Activated CD8-positive, alpha-beta memory T cell treated with anti-CD3 and anti-CD28 coated beads for 36 hours (primary cell): Measurements from ENCODE around the gene CXCR3. TPM values are rescaled to one million over a fixed set of nuclear protein-coding genes. Genes with fewer than 3 reads are reported as not detected.

ENCODE experiments used
- CTCF ChIA-PET: fragments of 350-600 bp; sonication (Branson Sonifier 250); formaldehyde crosslinking; loops from one replicate; lab custom pipeline; 2021; ENCODE audit warnings: antibody characterized with exemption; lab: Charles Lee
- POLR2A ChIA-PET: fragments of 350-600 bp; sonication (Branson Sonifier 250); formaldehyde crosslinking; loops from one replicate; lab custom pipeline; 2021; ENCODE audit warnings: antibody characterized with exemption; lab: Charles Lee
- total RNA-seq, 2 experiments: library from RNA; stranded (reverse); gene quantifications; one replicate each; pipeline ENCODE4 v1.2.3, GENCODE V29; 2021

CXCR3 gene
- total RNA-seq, 2 experiments from 2014 or later = 60.3 to 63.0 TPM

DNA sequence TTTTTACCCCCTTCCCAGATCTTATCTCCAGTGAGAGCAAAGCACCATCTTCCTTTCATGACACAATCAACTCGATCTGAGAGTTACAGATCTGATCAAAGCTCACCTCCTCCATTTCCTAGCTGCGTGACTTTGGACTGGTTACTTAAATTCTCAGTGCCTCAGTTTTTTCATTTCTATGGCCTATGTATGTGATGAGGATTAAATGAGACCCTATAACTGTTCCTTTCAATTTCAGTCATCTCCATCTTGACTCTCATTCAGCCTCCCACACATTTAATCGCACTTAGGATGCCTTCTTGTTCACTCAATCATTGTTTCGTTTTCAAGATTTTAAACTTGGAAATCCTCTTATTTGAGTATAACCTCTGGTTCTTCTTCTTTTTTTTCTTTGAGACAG lies 20.1 kb upstream of the CXCR3 start:
- POLR2A ChIA-PET = interaction anchor here (0.6 to 2.4 kb wide), 3 partner anchors 13 to 106 kb away, joined by 3 to 6 read pairs (median 4); partner anchors contain the start of genes CXCR3 and OGT
- CTCF ChIA-PET = interaction anchor here (2.1 kb wide), 1 partner anchor 21 kb away, joined by 7 read pairs; no protein-coding TSS in a partner anchor

DNA sequence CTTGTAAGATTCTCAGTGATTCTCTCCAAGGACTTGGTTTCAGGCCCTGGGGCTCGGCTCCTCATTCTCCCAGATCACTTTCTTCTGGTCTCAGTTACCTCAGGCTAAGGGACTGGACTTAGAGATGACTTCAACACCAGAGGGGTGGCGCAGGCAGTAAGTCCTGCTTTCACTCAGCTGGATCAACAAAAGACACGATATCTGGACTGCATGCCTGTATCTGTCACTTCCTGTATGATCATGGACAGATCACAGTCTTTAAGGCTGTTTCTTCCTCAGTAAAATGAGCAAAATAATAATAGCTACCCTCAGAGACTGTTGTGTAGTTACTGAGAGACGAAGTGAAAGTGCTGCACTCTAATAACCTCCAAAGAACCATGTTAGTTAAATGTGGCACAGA lies 19.5 kb upstream of the CXCR3 start:
- POLR2A ChIA-PET = interaction anchor here (1.1 to 2.4 kb wide), 2 partner anchors 20 to 105 kb away, joined by 4 to 6 read pairs; partner anchors contain the start of genes CXCR3 and OGT
- CTCF ChIA-PET = interaction anchor here (2.1 kb wide), 1 partner anchor 21 kb away, joined by 7 read pairs; no protein-coding TSS in a partner anchor

DNA sequence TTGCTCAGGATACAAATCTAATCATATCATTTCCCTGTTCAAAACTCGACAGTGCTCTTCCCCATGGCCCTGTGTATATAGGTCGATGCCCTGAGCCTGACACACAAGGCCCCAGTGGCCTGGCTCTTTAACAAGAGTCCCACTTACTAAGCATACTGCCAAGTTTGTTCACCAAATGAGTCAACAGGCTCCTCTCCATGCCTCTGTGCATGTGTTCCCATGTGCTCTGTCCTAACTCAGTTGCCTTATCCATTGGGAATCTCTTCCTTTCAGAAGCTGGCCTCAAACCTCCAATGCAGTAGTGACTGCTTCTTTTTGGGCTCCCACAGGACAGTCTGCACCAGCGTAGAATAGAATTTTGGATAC lies 18.9 kb upstream of the CXCR3 start:
- CTCF ChIA-PET = interaction anchor here (1.1 to 2.1 kb wide), 2 partner anchors 12 to 20 kb away, joined by 3 to 7 read pairs; no protein-coding TSS in a partner anchor
- POLR2A ChIA-PET = interaction anchor here (2.4 kb wide), 1 partner anchor 19 kb away, joined by 6 read pairs; the partner anchor contains the start of gene CXCR3

DNA sequence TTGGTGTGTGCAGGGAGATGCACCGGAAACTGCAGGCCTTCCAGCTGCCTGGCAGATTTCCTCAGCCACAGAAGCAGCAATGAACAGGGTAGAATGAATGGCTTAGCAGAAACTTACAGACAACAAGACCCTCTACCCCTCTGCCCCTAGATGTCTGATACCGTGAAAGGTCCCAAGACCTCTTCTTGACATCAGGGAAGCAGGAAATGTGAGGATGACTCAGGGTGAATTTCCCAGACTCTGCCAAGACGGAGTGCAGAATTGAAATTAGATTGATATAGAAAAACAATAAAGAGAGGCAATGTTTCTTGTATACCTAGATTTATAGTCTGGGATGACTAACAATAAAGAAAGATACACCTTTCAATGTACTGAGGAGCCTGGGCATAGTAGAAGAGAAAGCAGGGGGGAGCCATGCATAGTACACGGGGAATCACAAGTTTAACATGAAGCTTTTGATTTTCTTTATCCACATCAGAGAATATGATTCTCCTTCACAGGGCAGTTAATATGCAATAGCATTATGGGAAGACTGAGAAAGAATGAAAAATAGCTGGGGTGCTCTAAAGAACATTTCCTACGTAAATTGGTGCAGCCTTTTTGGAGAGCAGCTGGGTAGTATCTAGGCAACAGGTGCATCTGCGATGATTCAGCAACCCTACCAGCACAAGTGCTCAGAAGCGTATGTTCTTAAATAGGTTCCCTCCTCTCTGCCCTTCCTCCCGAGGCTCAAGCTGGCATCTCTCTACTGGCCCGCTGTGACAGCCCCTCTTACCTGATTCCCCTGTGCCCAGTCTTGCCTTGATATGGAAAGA lies 18.3 kb upstream of the CXCR3 start:
- ChIA-PET POLR2A (interaction anchor here (2.4 kb wide), 1 partner anchor 18 kb away, joined by 6 read pairs; the partner anchor contains the start of gene CXCR3), CTCF (interaction anchor here (1.1 kb wide), 1 partner anchor 11 kb away, joined by 3 read pairs; no protein-coding TSS in a partner anchor)

GRCh38 chrX:71634366-71634765 lies 16.1 kb upstream of the CXCR3 start:
- CTCF ChIA-PET = no interaction called here
- POLR2A ChIA-PET = no interaction called here

GRCh38 chrX:71632923-71633657 lies 14.8 kb upstream of the CXCR3 start:
- ChIA-PET POLR2A (no interaction called here), CTCF (interaction anchor here (0.6 to 1.2 kb wide), 2 partner anchors 10 to 213 kb away, joined by 3 to 4 read pairs; no protein-coding TSS in a partner anchor)

DNA sequence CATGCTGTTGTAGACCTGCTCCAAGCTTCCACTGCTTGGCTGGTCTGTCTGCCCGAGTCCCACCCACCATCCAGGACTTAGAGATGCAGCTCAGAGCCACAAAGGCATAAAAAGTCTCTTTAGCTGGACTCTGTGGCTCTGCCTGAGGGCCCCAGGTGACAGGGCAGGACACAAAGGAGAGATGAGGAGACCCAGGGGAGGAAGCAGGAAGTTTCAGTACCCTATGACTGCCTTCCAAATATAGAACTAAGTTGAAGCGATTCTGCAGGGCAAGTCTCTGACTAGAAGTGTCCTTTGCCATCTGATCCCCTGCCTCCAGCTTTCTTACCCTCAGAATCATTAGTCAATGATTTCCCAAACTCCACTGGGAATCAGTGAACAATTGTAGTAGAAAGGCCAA lies 11.2 kb upstream of the CXCR3 start:
- POLR2A ChIA-PET = no interaction called here
- CTCF ChIA-PET = no interaction called here

DNA sequence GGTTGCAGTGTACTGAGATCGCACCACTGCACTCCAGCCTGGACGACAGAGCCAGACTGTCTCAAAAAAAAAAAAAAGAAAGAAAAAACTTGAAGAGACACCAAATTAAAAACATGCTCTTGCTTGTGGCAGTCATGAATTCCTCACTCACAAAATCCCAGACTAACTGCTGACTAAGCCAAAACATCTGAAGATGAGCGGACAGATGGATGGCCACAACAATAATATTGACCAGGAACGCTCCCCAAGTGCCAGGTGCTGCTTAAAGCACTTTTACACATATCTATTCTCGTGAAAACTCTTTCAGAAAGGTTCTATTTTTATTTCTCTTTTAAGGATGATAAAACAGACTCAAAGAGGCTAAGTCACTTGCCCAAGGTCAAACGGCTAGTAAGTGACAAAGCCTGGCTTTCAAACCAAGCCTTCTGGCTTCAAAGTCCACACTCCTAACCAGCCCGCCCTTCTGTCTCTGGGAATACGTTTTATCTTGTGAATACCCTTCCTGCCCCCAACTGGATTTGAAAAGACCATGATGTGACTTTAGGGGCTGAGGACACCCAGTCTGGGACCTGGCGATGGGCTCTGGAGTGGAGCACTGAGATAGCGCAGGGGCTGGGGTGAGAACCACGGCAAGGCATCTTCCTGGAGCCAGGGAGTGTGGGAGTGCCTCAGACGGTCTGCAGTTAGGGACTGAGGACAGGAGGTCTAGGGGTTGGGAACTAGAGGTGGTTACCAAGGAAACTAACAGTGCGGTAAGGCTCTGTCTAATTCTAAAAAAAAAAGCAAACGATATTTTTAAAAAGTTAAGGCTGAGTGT lies 9.5 kb upstream of the CXCR3 start:
- POLR2A ChIA-PET = no interaction called here
- CTCF ChIA-PET = no interaction called here

GRCh38 chrX:71626576-71626975 lies 8.3 kb upstream of the CXCR3 start:
- POLR2A ChIA-PET = no interaction called here
- CTCF ChIA-PET = no interaction called here

DNA sequence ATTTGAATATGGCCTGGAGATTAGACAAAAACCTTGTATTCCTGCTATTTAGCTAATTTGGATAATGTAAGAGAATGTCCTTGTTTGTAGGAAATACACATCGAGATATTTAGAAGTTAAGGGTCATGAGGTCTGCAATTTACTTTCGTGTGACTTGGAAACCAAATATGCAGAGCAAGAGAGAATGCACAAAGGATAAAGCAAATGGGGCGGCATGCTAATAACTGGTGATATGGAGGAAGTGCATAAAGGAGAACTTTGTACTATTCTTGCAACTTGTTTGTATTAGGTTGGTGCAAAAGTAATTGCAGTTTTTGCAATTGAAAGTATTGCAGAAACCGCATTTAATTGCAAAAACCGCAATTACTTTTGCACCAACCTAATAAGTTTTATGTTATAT lies 7.2 kb upstream of the CXCR3 start:
- CTCF ChIA-PET = interaction anchor here (1.2 kb wide), 1 partner anchor 11 kb away, joined by 3 read pairs; no protein-coding TSS in a partner anchor
- POLR2A ChIA-PET = interaction anchor here (0.7 kb wide), 1 partner anchor 13 kb away, joined by 3 read pairs; no protein-coding TSS in a partner anchor

- ChIA-PET CTCF (interaction anchor here (1.5 kb wide), 1 partner anchor 10 kb away, joined by 3 read pairs; no protein-coding TSS in a partner anchor), POLR2A (interaction anchor here (0.6 kb wide), 1 partner anchor 76 kb away, joined by 6 read pairs; no protein-coding TSS in a partner anchor)
Observed at GRCh38 chrX:71623714-71624113, 5.4 kb upstream of the CXCR3 start.

- POLR2A ChIA-PET = interaction anchor here (0.6 kb wide), 1 partner anchor 75 kb away, joined by 6 read pairs; no protein-coding TSS in a partner anchor
Observed at GRCh38 chrX:71622576-71623450, 4.5 kb upstream of the CXCR3 start.

GRCh38 chrX:71622032-71622575 lies 3.8 kb upstream of the CXCR3 start:
- POLR2A ChIA-PET = interaction anchor here (0.7 kb wide), 1 partner anchor 398 kb away, joined by 4 read pairs; no protein-coding TSS in a partner anchor
- CTCF ChIA-PET = interaction anchor here (1.0 to 1.5 kb wide), 2 partner anchors 11 to 79 kb away, joined by 3 read pairs; no protein-coding TSS in a partner anchor

More at GRCh38 chrX:71622576-71623450, 4.5 kb upstream of the CXCR3 start:
- CTCF ChIA-PET = interaction anchor here (0.9 to 1.5 kb wide), 3 partner anchors 11 to 80 kb away, joined by 3 read pairs; no protein-coding TSS in a partner anchor

DNA sequence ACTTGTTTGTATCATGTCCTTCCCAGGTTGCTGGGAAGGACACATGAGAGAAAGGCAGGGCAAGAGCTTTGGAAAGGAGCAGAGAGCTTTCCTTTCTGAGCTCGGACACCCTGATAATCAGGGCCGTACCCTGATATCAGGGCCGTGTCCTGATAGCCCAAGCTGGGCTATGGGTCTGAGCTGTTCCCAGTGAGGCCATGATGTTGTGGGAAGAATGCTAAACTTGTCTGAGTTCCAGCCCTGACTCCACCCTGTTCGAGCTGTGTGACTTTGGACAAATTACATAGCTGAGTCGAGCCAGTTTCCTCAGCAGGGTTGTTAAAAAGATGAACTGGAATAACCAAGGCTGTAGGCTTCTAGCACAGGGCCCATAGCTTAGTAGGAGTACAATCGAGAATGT lies 3.3 kb upstream of the CXCR3 start:
- ChIA-PET CTCF (interaction anchor here (1.3 kb wide), 1 partner anchor 49 kb away, joined by 3 read pairs; no protein-coding TSS in a partner anchor), POLR2A (interaction anchor here (0.7 kb wide), 1 partner anchor 397 kb away, joined by 4 read pairs; no protein-coding TSS in a partner anchor)

DNA sequence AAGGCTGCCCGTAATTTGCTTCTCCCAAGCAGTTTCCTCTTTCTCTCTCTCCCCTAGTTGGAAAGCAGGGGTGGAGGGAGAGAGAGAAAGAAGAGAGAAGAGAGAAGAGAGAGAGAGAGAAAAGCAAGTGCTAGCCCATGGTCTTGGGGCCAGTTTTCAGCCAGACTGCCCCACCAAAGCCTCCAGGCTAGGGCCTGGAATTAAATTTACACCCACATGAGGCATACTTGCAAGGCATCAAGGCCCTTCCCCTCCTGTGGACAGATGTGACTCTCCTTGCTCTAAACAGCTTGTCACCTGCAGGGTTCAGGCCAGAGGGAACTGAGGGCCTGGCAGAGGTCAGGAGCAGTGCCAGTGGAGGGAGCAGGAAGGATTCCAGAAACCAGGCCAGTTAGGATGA lies 1.7 kb upstream of the CXCR3 start:
- POLR2A ChIA-PET = interaction anchor here (4.0 kb wide), 1 partner anchor 87 kb away, joined by 22 read pairs; the partner anchor contains the start of gene OGT
- CTCF ChIA-PET = no interaction called here

GRCh38 chrX:71619193-71619592 lies 882 bp upstream of the CXCR3 start:
- ChIA-PET CTCF (no interaction called here), POLR2A (interaction anchor here (4.0 kb wide), 1 partner anchor 86 kb away, joined by 22 read pairs; the partner anchor contains the start of gene OGT)

DNA sequence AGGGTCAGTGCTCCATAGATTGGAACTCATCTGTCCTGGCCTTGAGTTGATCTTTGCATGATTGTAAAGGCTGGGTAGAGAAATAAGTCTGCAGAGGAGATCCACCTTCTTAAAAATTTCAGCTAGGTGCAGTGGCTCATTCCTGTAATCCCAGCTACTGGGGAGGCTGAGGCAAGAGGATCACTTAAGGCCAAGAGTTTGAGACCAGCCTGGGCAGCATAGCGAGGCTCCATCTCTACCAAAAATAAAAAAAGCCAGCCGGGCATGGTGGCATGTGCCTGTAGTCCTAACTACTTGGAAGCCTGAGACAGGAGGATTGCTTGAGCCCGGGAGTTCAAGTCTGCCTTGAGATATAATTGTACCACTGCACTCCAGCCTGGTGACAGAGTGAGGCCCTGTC lies 476 bp upstream of the CXCR3 start:
- CTCF ChIA-PET = no interaction called here
- POLR2A ChIA-PET = interaction anchor here (1.4 to 4.0 kb wide), 3 partner anchors 19 to 86 kb away, joined by 6 to 22 read pairs (median 6); partner anchors contain the start of gene OGT
